ENCODE data around the gene CTNS.

The CTNS gene

DNA sequence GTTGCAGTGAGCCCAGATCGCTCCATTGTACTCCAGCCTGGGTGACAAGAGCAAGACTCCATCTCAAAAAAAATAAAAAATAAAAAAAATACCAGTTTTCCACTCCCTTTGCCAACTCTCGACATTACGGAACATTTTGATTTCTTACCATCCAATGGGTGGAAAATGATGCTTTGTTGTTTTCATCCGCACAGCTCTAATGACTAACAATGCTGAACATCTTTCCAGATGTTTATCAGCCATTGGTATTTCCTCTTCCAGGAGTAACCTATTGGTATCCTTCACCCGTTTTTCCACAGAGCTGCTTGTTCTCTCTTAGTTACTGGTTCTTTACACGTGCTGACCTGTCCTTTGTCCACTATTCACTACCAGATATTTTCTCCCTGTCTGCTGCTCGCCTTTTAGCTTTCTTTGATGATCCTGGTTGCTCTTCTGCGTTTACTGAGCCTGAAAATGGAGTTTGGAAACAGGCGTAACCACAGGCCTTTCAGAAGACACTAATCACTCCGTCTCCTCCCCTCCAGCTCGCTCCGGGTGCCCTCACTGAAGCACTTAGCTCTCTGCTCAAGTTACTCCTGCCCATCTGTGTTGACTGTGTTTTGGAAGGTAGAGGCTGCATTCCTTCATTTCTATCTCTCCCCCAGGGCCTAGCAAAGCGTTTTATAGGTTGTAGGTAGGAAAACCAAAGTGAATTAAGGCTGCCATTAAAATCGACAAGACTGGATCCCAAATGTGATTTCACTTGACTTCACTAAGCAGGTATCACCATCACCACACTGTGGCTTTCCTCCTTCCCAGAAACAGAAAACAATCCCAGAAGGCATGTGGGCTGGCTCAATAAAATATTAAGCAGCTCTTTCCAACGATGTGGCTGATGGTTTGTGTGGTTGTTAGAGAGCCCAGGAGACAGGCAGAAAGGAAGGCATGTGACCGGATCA, 9.5 kb upstream of the CTNS start:
- no peak for DNase-seq

DNA sequence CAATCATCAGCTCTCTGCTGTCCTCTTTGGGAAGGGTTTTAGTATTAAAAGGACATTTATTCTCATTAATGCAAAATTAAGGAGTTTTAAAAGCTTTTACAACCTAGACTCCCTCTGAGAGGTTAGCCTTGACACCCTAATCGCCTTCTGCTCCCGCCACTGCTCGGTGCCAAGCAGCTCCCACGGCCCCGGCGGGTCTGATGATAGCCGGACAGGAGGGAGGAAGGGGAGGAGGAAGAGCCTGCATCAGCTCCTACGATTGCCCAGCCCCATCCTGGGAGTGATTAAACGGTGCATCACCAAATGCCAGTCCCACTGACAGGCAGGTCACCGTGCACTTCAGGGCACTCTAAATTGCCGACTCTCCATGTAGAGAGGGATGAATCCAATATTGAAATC, 8.8 kb upstream of the CTNS start:
- DNase-seq, result no peak

DNA sequence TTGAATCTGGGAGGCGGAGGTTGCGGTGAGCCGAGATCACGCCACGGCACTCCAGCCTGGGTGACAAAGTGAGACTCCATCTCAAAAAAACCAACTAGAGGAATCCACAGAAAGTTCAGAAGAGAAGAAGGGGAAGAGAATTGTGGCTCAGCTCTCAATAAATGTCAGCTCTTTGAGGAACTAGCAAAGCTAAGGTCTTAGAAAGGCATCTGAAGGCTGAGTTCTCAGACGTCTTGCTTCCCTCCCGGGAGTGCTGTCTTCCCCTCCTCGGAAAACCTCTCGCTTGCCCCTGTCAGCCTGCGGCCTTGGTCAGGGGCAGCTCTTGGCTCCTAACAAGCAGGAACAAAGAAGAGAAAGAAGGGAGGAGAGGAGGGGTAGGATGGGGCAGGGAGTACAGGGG, 5.8 kb upstream of the CTNS start:
- DNase-seq, result no peak

DNA sequence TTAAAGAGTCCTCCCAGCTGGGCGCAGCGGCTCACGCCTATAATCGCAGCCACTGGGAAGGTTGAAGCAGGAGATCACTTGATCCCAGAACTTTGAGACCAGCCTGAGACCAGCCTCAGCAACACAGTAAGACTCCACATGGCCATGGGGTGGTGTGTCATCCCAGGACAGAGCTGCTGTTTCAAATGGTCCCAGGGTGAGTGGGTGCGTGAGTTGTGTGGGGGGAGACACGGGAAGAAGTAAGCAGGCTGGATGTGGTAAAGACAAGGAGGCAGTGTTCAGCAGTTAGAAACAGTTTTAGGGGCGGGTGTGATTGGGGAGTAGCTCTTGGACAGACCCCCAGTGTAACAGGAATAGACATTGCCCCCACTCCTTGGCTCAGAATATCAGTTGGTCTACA, 4.3 kb upstream of the CTNS start:
- no peak for DNase-seq

DNA sequence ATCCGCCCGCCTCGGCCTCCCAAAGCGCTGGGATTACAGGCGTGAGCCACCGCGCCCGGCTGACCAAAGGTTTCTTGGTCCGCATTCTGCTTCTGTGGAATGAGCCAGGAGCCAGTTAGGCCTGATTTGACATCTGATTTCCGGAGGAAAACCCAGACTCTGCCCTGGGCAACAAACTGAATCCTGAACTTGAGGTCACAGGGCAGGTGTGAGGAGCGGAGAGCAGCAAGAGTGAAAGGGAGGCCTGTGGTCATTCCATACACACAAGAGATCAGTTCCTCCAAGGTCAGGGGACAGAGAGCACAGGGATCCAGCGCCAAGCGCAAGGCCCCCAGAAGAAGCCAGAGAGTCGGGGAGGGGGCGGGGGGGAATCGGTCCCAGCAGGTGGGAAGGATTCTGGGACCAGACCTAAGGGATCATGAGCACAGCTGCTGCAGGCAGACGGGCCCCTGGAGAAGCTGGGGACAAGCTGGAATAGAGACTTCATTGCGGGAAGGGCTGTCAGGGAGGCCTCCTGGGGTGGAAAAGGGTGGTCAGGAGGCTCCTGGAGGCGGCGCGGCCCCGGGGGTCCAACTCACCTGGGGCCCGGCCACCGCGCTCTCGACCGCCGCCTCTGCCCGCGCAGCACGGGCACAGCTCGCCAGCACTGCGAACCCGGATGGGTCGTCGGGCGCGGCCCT, 946 bp upstream of the CTNS start:
- DNase-seq, result no peak

DNA sequence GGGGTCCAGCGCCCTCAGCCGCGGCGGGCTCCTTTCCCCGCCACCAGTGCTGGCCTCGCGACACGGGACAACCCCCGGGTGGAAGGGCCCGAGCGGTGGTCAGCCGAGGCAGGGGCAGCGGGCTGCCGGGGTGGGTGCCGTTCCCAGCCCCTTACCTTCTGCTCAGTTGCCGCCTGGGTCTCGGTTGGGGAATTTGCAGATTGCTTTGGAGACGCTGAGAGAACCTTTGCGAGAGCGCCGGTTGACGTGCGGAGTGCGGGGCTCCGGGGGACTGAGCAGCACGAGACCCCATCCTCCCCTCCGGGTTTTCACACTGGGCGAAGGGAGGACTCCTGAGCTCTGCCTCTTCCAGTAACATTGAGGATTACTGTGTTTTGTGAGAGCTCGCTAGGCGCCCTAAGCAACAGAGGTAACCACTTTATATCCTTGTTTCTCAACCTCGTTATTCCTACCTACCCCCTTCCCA, 381 bp downstream of the CTNS start:
- DNase-seq, result no peak

DNA sequence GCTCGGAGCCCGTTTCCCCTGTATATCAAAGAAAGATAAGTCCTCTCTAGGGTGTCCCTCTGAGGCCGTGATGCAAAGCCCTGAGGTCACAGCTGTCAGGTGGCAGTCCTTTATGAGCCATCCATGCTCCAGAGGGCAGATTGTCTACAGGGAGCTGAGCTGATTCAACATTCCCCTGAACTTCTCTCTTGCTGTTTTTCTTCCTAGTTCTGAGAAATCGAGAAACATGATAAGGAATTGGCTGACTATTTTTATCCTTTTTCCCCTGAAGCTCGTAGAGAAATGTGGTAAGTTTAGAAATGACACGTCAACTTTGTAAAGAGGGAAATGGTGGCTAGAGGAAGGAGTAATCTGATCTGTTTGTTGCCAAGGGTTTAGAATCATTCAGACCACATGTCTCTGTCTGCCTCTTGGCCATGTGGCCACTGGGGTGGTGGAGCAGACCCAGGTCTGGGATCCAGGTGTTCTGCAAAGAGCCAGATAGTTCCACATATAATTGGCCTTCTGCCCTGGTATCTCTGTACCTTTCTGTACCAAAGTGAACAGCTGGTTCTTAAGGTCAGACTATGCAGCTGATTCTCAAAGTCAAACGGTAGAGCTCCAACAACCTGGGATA, 3.5 kb downstream of the CTNS start:
- no peak for DNase-seq

DNA sequence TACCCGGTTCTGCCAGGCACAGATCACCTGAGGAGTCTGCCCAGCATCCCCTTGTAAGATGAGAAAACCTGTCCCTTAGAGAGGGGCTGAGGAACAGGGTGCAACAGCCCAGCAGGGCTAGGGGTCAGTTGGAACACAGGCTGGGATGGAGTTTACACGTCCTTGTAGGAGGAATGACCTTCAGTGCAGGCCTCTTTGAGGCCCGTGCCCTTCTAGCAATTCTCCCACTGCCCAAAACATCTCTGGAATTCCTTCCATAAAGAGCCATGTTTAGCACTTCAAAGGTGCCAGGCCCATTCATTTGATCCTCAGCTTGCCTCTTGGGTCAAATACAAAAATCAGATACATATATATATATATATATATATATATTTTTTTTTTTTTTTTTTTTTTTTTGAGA, 4.5 kb downstream of the CTNS start:
- DNase-seq, result no peak

DNA sequence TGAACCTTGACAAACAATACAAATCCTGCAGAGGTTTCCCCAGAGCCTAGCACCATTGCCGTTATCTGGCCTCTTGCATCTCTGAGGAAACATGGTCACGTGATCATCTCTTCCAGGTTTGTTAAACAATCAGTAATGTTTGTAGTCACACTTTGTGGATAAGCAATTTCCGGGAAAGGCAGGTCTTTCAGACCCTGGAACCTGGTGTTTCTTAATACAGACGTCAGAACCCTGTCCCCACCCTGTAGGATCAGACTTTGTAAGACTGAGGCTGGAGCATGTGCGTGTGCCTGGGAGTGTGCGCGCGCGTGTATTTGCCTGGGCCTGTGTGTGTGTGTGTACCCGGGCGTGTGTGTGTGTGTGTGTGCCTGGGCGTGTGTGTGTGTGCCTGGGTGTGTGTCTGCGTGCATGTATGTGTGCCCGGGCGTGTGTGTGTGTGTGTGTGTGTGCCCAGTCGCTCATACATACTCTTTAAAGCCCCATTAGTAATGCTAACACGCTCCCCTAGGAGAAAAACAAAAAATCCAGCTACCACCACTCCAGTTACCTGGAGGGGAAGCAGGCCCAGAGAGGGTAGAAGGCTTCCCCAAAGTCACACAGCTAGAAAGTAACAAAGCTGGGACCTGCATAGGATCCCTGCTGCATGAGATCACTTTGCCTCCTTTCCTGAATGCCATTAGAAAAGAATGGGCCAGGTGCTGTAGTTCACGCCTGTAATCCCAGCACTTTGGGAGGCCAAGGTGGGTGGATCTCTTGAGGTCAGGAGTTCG, 5.3 kb downstream of the CTNS start:
- no peak for DNase-seq

DNA sequence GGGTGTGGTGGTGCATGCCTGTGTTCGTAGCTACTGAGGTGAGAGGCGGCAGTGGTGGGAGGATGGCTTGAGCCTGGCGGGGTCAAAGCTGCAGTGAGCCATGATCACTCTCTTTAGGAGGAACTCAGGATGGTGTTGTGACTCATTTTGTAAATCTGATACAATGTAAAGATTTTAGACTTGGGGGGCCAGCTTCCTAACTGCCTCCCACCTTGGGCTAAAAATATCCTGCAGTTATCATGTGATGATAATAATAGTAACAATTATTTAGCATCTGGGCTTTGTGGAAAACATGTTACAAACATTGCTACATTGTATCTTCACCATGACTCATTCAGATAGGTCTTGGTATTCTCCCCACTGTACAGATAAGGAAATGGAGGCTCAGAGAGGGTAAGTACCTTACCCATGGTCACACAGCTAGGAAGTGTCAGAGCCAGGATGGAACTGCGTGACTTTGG, 7.4 kb downstream of the CTNS start:
- DNase-seq, result no peak

DNA sequence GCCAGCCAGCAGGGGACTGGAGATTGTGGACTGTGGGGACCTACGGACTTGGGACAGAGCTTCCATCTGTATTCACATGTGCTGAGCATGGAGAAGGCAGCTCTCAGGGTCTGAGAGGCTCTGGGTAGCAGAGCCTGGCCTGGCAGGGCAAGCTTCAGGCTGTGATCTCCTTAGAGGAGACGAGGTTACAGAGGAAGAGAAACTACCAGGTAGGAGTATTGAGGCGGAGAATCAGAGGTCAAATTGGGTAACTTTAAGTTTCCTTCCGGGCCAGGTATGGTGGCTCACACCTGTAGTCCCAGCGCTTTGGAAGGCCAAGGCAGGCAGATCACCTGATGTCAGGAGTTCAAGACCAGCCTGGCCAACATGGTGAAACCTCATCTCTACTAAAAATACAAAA, 8.8 kb downstream of the CTNS start:
- no peak for DNase-seq

DNA sequence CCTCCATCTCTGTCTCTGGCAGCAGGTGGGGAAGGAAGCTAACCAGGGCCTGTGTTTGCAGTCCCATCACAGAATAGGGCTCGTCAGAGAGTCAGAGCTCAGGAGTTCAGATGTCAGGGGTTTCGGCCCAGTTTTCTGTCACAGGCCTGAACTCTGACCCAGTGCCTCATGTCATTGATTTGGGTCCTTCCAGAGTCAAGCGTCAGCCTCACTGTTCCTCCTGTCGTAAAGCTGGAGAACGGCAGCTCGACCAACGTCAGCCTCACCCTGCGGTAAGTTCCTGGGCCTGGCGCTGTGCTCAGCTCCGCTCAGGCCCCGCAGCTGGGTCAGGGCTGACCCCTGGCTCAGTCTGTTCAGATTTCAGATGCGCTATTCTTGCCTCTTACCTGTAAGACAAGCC, 10.7 kb downstream of the CTNS start:
- DNase-seq, result no peak

DNA sequence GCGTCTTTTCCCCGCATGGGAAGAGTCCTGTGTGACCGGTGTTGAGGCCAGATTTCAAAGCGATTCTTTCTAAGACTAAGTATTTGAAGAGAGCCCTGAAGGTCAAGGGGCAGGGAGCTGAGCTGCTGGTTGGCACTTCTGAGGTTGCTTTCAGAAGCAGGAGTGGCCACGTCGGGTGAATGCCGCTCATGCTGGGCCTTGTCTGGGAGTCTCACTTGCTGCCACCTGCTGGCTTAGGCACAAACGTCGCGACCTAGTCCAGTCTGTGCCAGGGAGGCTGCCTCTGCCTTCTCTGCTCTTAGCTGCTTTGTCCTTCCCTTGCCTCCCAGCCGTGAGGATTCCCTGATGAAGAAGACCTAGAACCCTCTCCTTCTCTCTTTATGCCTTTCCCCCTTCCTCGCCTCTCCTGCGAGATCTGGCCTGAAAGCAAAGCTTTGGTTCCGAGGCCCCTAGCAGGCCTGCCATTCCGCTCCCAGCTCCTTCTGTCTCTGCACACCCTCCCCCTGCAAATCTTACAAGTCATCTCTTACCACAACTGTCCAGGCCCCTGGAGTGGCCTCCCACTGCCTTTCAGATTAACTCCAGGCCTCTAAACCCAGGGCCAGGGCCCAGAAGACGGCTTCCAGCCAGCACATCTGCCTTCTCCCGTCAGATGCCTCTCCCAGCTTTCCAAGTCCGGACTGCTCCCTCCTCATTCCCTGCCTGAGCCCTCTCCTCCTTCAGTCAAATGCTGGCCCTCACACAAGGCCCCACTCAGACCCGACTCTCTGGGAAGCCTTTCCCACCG, 11.4 kb downstream of the CTNS start:
- peak; percentile 13 for DNase-seq

DNA sequence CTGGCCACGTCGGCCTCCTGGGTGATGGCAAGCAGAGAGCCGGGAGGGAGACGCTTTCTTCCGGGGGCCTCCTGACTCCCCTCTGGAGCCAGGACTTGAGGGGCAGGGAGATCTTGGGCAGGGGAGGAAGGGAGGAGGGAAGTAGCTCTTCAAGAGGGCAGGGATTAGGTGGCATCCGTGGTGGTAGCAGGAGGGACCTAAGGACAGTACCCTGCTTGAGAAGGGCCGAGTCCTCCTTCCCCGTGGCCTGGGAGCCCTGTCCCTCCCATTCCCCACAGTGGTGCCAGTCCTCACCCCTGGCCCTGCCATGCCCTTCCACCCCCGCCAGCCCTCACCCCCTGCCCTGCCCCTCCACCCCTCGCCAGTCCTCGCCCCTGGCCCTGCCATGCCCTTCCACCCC, 19.2 kb downstream of the CTNS start:
- no peak for DNase-seq

DNA sequence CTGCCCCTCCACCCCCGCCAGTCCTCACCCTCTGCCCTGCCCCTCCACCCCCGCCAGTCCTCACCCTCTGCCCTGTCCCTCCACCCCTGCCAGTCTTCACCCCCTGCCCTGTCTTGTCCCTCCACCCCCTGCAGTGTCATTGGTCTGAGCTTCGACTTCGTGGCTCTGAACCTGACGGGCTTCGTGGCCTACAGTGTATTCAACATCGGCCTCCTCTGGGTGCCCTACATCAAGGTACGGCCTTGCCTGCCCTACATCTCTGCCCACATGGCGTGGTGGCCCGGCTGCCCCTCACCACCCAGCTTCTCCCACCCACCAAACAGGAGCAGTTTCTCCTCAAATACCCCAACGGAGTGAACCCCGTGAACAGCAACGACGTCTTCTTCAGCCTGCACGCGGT, 19.8 kb downstream of the CTNS start:
- DNase-seq, result no peak

DNA sequence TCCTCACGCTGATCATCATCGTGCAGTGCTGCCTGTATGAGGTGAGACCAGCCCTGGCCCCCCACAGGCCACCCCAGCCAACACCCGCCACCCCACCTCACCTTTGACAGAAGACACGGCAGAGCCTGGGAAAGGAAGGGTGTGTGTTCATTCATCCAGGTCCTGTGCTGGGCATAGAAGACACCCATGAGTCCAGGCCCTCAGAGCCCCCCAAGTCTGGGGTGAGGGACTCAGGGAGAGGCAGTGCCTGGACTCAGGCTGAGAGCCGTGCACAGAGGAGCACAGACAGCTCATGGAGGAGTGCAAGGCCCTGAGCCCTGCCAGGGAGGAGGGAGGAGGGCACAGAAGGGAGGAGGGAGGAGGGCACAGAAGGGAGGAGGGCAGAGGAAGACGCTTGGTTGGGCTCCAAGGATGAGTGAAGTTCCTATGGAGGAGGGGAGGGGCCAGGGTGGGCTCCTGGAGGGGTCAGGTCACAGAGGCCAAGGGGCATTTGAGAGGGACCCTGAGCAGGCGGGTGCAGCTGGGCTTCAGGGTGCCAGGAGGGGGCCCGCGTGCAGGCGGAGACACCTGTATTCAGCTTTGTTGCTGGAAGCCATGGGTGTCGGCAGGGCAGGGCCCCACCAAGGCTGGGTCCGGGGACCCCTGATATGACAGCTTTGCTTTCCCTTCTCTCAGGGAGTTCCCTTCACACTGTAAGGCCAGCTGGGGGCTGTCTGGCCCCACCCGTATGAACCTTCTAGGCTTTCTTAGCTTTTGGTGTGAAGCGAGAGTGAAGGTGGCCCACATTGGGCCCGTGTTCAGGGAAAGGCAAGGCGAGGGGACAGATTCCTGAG, 20.4 kb downstream of the CTNS start:
- DNase-seq, result no peak

DNA sequence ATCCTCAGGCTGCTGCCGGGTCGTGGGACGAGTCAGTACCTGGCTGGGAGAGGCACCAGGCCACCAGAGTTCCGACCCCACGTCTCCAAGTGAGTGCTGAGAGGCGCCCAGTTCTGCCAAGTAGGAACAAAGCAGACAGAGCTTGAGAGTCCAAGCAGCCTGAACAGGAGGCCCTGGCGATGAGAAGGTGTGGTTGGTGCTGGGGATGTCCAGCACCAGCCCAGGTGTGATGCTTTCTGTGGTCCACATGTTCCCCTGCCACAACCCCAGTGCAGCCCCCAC, 21.0 kb downstream of the CTNS start:
- no peak for DNase-seq

DNA sequence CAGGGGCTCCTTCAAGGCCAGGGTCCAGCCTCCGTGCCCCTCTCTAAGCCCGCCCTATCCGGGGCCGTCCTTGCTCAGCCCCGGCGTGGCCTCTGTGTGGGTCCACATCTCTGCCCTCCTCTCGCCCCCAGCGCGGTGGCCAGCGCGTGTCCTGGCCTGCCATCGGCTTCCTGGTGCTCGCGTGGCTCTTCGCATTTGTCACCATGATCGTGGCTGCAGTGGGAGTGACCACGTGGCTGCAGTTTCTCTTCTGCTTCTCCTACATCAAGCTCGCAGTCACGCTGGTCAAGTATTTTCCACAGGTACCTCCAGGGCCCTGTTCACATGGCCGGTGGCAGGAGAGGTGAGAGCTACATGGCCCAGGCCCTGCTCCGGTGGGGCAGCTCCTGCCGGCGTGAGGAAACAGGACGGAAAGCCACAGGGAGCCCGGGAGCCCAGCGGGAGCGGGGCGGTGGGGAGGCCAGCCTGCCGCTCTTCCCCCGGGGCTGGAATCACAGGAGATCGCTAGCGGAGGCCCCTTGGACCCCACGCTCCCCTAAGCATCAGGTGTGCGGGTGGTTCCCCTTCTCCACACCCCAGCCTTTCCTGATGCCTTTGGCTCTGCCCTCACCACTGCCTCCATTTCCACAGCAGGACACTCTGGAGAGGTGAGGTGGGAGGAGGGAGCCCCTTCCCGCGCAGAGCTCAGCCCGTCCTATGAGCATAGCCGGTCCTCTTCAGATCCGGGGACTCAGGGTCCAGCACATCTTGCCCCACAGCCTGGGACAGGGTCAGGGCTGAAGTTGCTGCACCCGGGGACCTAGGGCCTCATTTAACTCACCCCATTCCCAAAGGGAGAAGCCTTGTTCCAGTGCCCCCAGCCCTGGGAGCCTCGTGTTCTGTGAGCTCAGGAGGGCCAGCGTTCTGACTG, 21.6 kb downstream of the CTNS start:
- no peak for DNase-seq

DNA sequence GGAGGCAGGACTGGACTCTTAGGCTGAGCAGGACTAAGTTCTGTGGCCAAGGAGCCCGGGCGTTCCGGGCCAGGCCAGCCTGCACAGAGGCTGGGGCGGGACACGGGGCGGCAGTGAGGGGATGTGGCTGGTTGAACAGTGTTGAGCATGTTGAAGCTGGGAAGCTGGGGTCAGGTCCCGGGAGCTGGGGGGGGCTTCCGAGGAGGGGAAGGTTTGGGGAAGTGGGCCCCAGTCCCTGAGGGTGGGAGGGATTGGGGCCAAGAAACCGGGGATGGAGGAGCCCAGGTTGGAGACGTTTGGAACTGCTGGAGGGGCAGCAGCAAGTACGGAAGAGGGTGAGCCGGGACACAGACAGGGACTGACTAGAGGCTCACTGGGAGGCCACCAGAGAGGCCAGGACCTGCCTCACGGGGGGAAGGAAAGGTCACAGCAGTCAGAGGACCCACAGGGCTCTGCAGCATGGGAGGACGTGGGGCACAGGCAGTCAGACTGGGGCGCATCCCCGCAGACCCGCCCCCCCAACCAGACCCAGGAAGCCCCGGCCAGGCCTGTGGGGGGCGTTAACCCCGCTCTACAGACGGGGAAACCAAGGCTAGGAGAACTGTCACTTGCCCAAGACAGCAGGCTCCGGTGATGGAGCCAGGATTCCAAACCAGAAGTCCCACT, 22.4 kb downstream of the CTNS start:
- DNase-seq, result no peak

Measured in stimulated activated naive CD4-positive, alpha-beta T cell treated with Interleukin-2 at 50 U/mL for 16 hours (primary cell).